HEK293T (cell line): ENCODE results near the gene GRAMD2A.

ENCODE experiments used
- FOXM1 ChIP-seq: fragments of 450-650 bp; IDR thresholded peaks from 2 replicates; pipeline ENCODE4 v1.6.1; 2017; ENCODE audit warnings: mild to moderate bottlenecking, borderline replicate concordance
- ZNF384 ChIP-seq: fragments of 450-650 bp; IDR thresholded peaks from 2 replicates; pipeline ENCODE4 v1.6.1; 2016

DNA sequence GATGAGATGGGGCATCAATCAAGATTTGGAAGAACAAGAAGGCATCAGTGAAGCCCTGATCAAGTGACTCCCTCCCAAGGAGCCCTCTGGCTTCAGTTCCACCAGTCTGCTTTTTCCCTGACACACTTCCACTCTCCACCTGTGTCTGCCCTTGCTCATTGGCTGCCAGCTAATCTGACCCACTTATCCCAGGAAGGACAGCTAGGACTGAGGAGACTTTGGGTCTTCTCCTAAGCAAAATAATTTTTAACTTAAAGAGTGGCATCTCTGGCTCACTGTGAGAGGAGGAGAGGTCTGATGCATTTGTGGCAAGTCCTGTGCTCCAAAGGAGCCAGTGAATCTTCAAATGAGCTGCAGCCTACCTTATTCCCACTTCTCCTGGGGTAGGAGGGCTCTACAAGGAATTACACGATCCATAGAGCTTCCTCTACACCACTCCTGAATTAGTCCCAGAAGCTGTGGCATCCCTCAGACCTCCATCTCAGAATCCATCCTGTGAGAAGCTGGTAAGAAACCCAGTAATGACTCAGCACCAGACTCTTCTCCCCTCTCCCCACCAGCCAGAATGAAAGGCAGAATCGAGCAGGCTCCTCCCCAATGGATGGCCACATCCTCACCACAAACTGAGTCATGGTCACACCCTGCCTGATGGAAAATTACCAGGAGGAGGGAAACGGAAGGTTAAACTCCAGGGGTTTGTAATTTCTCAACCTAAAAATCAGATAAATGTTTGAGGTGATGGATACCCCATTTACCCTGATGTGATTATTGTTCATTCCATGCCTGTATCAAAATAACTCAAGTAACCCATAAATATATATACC, 39.7 kb upstream of the GRAMD2A start:
- TF ChIP-seq ZNF384: no peak
- no peak for TF ChIP-seq FOXM1
